ENCODE data around the gene CD22. TPM values are rescaled to one million over a fixed set of nuclear protein-coding genes. Genes with fewer than 3 reads are reported as not detected.

CD22 gene
- total and polyA plus RNA-seq, 2 donors (not counting 3 experiments of a cell fraction or from before 2014, with no cell fraction given): not detected

GRCh38 chr19:35305181-35305580, 23.8 kb upstream of the CD22 start:
- dilution Hi-C loops (cut with MboI; ENCODE audit: extremely low pct_ligation_motif_present, low sequenced_read_pairs): no loop called here
- Histone ChIP-seq H3K4me2 (ENCODE audit: insufficient read depth, low read length) (no peak overlapping the region), H4K20me1 (replicated peaks; ENCODE audit: control insufficient read depth, extremely low read depth, insufficient read depth, low read length) (no peaks in the 10 kb centered on the region), H3K9me1 (replicated peaks; ENCODE audit: control insufficient read depth, extremely low read depth, insufficient read depth, low read length) (no peaks in the 10 kb centered on the region), H3K4me1 (ENCODE audit: control insufficient read depth, extremely low read depth, insufficient read depth, low read length) (no peaks in the 10 kb centered on the region), H3K9me3 (replicated peaks; ENCODE audit: control insufficient read depth, insufficient read depth, low read length) (no peaks in the 10 kb centered on the region), H3K79me2 (ENCODE audit: control insufficient read depth, insufficient read depth, low read length) (no peaks in the 10 kb centered on the region), H3K27ac (ENCODE audit: insufficient read depth, low read depth, low read length) (no peak overlapping the region), H2AFZ (ENCODE audit: low read depth, low read length) (no peak overlapping the region), H3K9ac (replicated peaks; ENCODE audit: extremely low read depth, insufficient read depth, low read length) (no peak overlapping the region), H3K4me3 (replicated peaks in 1 of 3; ENCODE audit: insufficient read depth in 1 of 3, low read depth in 1 of 3, low read length in 3 of 3) (no peak overlapping the region), H3K36me3 (ENCODE audit: control insufficient read depth in 2 of 2, extremely low read depth in 1 of 2, insufficient read depth in 2 of 2, low read length in 2 of 2) (no peaks in the 10 kb centered on the region), H3K27me3 (ENCODE audit: control insufficient read depth in 2 of 2, insufficient read depth in 2 of 2, low read length in 2 of 2) (no peaks in the 10 kb centered on the region)
- no peak for DNase-seq (ENCODE audit: low read depth, low spot score)
- BruUV-seq (replicated peaks): no TSS peak
- intact Hi-C loops (cut with micrococcal nuclease): no loop called here
- no peak for FAIRE-seq
- ChIA-PET CTCF (interaction anchor here (1.0 to 1.5 kb wide), 2 partner anchors 9 to 190 kb away, joined by 4 to 6 read pairs; no protein-coding TSS in a partner anchor), POLR2A (no interaction called here)
- TF ChIP-seq POLR2AphosphoS5 (IDR thresholded peaks at IDR 0.05; ENCODE audit: insufficient read depth, low read depth, low read length) (no peak), EZH2 (IDR thresholded peaks at IDR 0.05; ENCODE audit: borderline replicate concordance, low read depth, low read length, severe bottlenecking) (no peak), JUN (IDR thresholded peaks at IDR 0.05; ENCODE audit: borderline replicate concordance, insufficient read depth, insufficient read length, low read depth) (no peak), GATA2 (IDR thresholded peaks at IDR 0.05; ENCODE audit: insufficient read depth, insufficient read length, low read depth, low read length) (no peak), MYC (IDR thresholded peaks at IDR 0.05; ENCODE audit: low read depth, low read length) (no peak), MAX (IDR thresholded peaks at IDR 0.05; ENCODE audit: insufficient read depth, insufficient read length) (no peak), CTCF (IDR thresholded peaks at IDR 0.05; ENCODE audit: extremely low read depth in 1 of 2, insufficient read depth in 1 of 2, low read depth in 1 of 2, low read length in 2 of 2) (no peak), FOS (IDR thresholded peaks at IDR 0.05; ENCODE audit: borderline replicate concordance, insufficient read depth, low read length) (no peak), POLR2A (IDR thresholded peaks at IDR 0.05; ENCODE audit: low read depth, low read length) (no peak)
